GM19324 (cell line): Measurements from ENCODE around the gene ANKRD18B.
"Not testable (repeated sequence)": the region's sequence is repeated elsewhere in the genome, so short reads cannot be mapped to it uniquely, and the experiment has no call there.

Source experiments
- ATAC-seq: cut with Tn5 transposase; IDR thresholded peaks from one replicate; pipeline ENCODE4 v1.9.1; 2021; ENCODE audit warnings: mild to moderate bottlenecking, moderate library complexity; ENCODE audit not compliant: unreplicated experiment, low FRiP score

Gene ANKRD18B

GRCh38 chr9:33523397-33524305 lies at the start of gene ANKRD18B:
Gene ANKRD18B (plus strand): TSS chr9:33524251. CDS start chr9:33524490, 239 bp downstream.
- ATAC-seq: not testable (repeated sequence)

- ATAC-seq: no peak
These were observed 48.7 kb upstream of the ANKRD18B start for GRCh38 chr9:33475357-33475756.

GRCh38 chr9:33476503-33476902 lies 47.5 kb upstream of the ANKRD18B start:
- no peak for ATAC-seq

GRCh38 chr9:33480106-33480505 lies 43.9 kb upstream of the ANKRD18B start:
- no peak for ATAC-seq

- ATAC-seq: no peak
These were observed 43.1 kb upstream of the ANKRD18B start for GRCh38 chr9:33480976-33481375.

GRCh38 chr9:33485312-33485711 lies 38.7 kb upstream of the ANKRD18B start:
- not testable (repeated sequence) for ATAC-seq

GRCh38 chr9:33489066-33489465 lies 35.0 kb upstream of the ANKRD18B start:
- no peak for ATAC-seq

- ATAC-seq: not testable (repeated sequence)
These were observed 30.2 kb upstream of the ANKRD18B start for GRCh38 chr9:33493819-33494218.

GRCh38 chr9:33498387-33498786 lies 25.7 kb upstream of the ANKRD18B start:
- ATAC-seq: no peak

GRCh38 chr9:33506626-33507370 lies 17.3 kb upstream of the ANKRD18B start:
- ATAC-seq: no peak

GRCh38 chr9:33510262-33511183 lies 13.5 kb upstream of the ANKRD18B start:
- no peak for ATAC-seq

GRCh38 chr9:33511184-33511517 lies 12.9 kb upstream of the ANKRD18B start:
- ATAC-seq: not testable (repeated sequence)

- not testable (repeated sequence) for ATAC-seq
These were observed 11.5 kb upstream of the ANKRD18B start for GRCh38 chr9:33512535-33512934.

- not testable (repeated sequence) for ATAC-seq
These were observed 8.6 kb upstream of the ANKRD18B start for GRCh38 chr9:33515342-33515995.

GRCh38 chr9:33516397-33516796 lies 7.7 kb upstream of the ANKRD18B start:
- ATAC-seq: not testable (repeated sequence)

GRCh38 chr9:33517373-33517772 lies 6.7 kb upstream of the ANKRD18B start:
- no peak for ATAC-seq

GRCh38 chr9:33517934-33518577 lies 6.0 kb upstream of the ANKRD18B start:
- ATAC-seq: not testable (repeated sequence)

- not testable (repeated sequence) for ATAC-seq
These were observed 2.2 kb upstream of the ANKRD18B start for GRCh38 chr9:33521861-33522260.

GRCh38 chr9:33524306-33524947 lies 376 bp downstream of the ANKRD18B start:
- ATAC-seq: no peak
